GM13977 (cell line): ENCODE measurements around the gene TUBGCP2.
A peak's percentile ranks its signal among the peaks of the same experiment; 100 is the strongest.
"Not testable (repeated sequence)": the region's sequence is repeated elsewhere in the genome, so short reads cannot be mapped to it uniquely, and the experiment has no call there.

ENCODE experiments used
- DNase-seq: peaks from one replicate; pipeline ENCODE4 v3.0.0; 2012; ENCODE audit warnings: low spot score
- CTCF ChIP-seq: IDR thresholded peaks from 2 replicates; pipeline ENCODE4 v1.5.1; 2012; ENCODE audit warnings: mild to moderate bottlenecking, control low read depth; ENCODE audit not compliant: insufficient read depth; ENCODE audit errors: extremely low read depth, missing control alignments
- in situ Hi-C: fragments of 300-500 bp; cut with MboI; formaldehyde crosslinking; loops from one replicate; pipeline ENCODE4 v1.12.0; 2022; ENCODE audit warnings: low sequenced_read_pairs, low pct_unique_long_range_greater_than_20kb, mixed read lengths, inconsistent platforms; ENCODE audit not compliant: unreplicated experiment

TUBGCP2 gene

GRCh38 chr10:133324857-133325260, 16.2 kb upstream of the TUBGCP2 start:
- TF ChIP-seq CTCF = no peak
- in situ Hi-C loops = no loop called here
- DNase-seq = no peak

GRCh38 chr10:133324198-133324792, 15.6 kb upstream of the TUBGCP2 start:
- in situ Hi-C loops = no loop called here
- TF ChIP-seq CTCF = no peak
- DNase-seq = peak; percentile 79

- in situ Hi-C loops, DNase-seq: not testable (repeated sequence)
These were observed 13.5 kb upstream of the TUBGCP2 start for GRCh38 chr10:133322064-133322709.

GRCh38 chr10:133320852-133321422, 12.3 kb upstream of the TUBGCP2 start:
- in situ Hi-C loops, DNase-seq: not testable (repeated sequence)

GRCh38 chr10:133318494-133319127, 9.9 kb upstream of the TUBGCP2 start:
- peak; percentile 72 for DNase-seq
- in situ Hi-C loops = no loop called here
- peak; percentile 87 for TF ChIP-seq CTCF

- no peak for DNase-seq
- in situ Hi-C loops = no loop called here
- TF ChIP-seq CTCF = no peak
These were observed 8.1 kb upstream of the TUBGCP2 start for GRCh38 chr10:133316732-133317131.

GRCh38 chr10:133316266-133316665, 7.6 kb upstream of the TUBGCP2 start:
- no peak for DNase-seq
- no peak for TF ChIP-seq CTCF
- in situ Hi-C loops = no loop called here
